PC-3 (cell line): Measurements from ENCODE around the gene BBLN. TPM values are rescaled to one million over a fixed set of nuclear protein-coding genes. Genes with fewer than 3 reads are reported as not detected.

ENCODE experiments used
- ATAC-seq: fragments of 200-7000 bp; cut with Tn5 transposase; 2 replicates; pipeline ENCODE4 v1.9.1; 2020; ENCODE audit warnings: mild to moderate bottlenecking, moderate library complexity
- BruUV-seq: library from RNA; stranded (reverse); fragments of 400-500 nt; replicated peaks from 2 replicates; lab custom pipeline; 2021; lab: Mats Ljungman, UMichigan
- CTCF ChIA-PET: fragments of 300-600 bp; sonication (Branson Sonifier 250); formaldehyde crosslinking; loops from one replicate; lab custom pipeline; 2022; ENCODE audit warnings: antibody characterized with exemption; lab: Charles Lee
- POLR2A ChIA-PET: fragments of 300-600 bp; sonication (Branson Sonifier 250); formaldehyde crosslinking; loops from one replicate; lab custom pipeline; 2022; ENCODE audit warnings: antibody characterized with exemption; ENCODE audit not compliant: unreplicated experiment; lab: Charles Lee
- DNase-seq: peaks from one replicate; pipeline ENCODE4 v3.0.0-alpha.2; 2015
- H2AFZ ChIP-seq: fragments of 300-600 bp; sonication (generic); 2 replicates; pipeline ENCODE4 v1.6.0; 2016; ENCODE audit warnings: antibody characterized with exemption, low read length
- H3F3A ChIP-seq: fragments of 300-600 bp; sonication (generic); one replicate; pipeline ENCODE4 v1.6.0; 2017; ENCODE audit warnings: antibody characterized with exemption, low read length, control low read depth, mild to moderate bottlenecking; ENCODE audit not compliant: unreplicated experiment
- H3K27ac ChIP-seq: fragments of 300-600 bp; sonication (generic); 2 replicates; pipeline ENCODE4 v1.5.1; 2016; ENCODE audit warnings: mild to moderate bottlenecking, low read length
- H3K27me3 ChIP-seq: fragments of 300-600 bp; sonication (generic); 2 replicates; pipeline ENCODE4 v1.6.1; 2016; ENCODE audit warnings: low read length, mixed read lengths
- H3K36me3 ChIP-seq: fragments of 300-600 bp; sonication (generic); 2 replicates; pipeline ENCODE4 v1.6.1; 2016; ENCODE audit warnings: low read depth, mixed run types, low read length, mixed read lengths
- H3K4me1 ChIP-seq: fragments of 300-600 bp; sonication (generic); 2 replicates; pipeline ENCODE4 v1.5.1; 2016; ENCODE audit warnings: low read length; ENCODE audit not compliant: insufficient read depth
- H3K4me2 ChIP-seq: fragments of 300-600 bp; sonication (generic); 2 replicates; pipeline ENCODE4 v1.6.0; 2016; ENCODE audit warnings: low read length
- H3K4me3 ChIP-seq: fragments of 300-600 bp; sonication (generic); 2 replicates; pipeline ENCODE4 v1.5.1; 2016; ENCODE audit warnings: mild to moderate bottlenecking, low read length, mixed read lengths
- H3K79me2 ChIP-seq: fragments of 300-600 bp; sonication (generic); 2 replicates; pipeline ENCODE4 v1.6.1; 2017; ENCODE audit warnings: low read length, mixed read lengths
- H3K9ac ChIP-seq: fragments of 300-600 bp; sonication (generic); 2 replicates; pipeline ENCODE4 v1.6.0; 2016; ENCODE audit warnings: mild to moderate bottlenecking, low read length
- H3K9me2 ChIP-seq: fragments of 300-600 bp; sonication (generic); replicated peaks from 2 replicates; pipeline ENCODE4 v1.6.1; 2016; ENCODE audit warnings: mixed run types, low read length, mixed read lengths
- H3K9me3 ChIP-seq: fragments of 300-600 bp; sonication (generic); 2 replicates; pipeline ENCODE4 v1.6.1; 2016; ENCODE audit warnings: low read length, mixed read lengths
- H4K20me1 ChIP-seq: fragments of 300-600 bp; sonication (generic); 2 replicates; pipeline ENCODE4 v1.6.1; 2016; ENCODE audit warnings: low read length, mixed read lengths
- EZH2 ChIP-seq: fragments of 300-600 bp; sonication (generic); IDR thresholded peaks from one replicate; pipeline ENCODE4 v1.6.1; 2017; ENCODE audit warnings: antibody characterized with exemption, mild to moderate bottlenecking, low read length; ENCODE audit not compliant: unreplicated experiment
- EZH2phosphoT487 ChIP-seq: fragments of 300-600 bp; sonication (generic); IDR thresholded peaks from 2 replicates; pipeline ENCODE4 v1.6.1; 2018; ENCODE audit warnings: mild to moderate bottlenecking, antibody characterized with exemption, low read length, borderline replicate concordance
- intact Hi-C: fragments of 100-400 bp; cut with micrococcal nuclease; formaldehyde crosslinking; loops from 2 replicates; pipeline ENCODE4 v1.9.0; 2023
- total RNA-seq: library from RNA; depleted of rRNA; stranded (reverse); fragments of >200 nt; gene quantifications from 2 replicates; pipeline ENCODE4 v1.2.3, GENCODE V29; 2014
- TF ChIP-seq, protein P1 (sequence below): fragments of 300-600 bp; sonication (generic); conservative IDR thresholded peaks from 2 replicates; pipeline ENCODE4 v1.5.1; 2017; ENCODE audit warnings: antibody characterized with exemption, low read depth, mild to moderate bottlenecking, low read length

BBLN gene
- total RNA-seq, 1 experiment from 2014 or later, result 158 TPM

DNA sequence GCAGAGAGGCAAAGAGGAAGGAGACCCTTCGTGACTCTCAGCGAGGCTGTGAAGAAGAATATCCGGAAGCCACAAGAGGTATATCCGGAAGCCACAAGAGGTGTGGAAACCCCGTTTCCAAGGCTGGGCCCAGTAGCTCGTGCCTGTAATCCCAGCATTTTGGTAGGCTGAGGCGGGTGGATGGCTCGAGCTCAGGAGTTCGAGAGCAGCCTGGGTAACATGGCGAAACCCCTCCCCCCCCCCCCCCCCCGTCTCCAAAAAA is 612 bp upstream of the BBLN start:
- peak overlapping the region; percentile 63 for H3K4me3 ChIP-seq
- POLR2A ChIA-PET, result interaction anchor here (0.6 kb wide), 2 partner anchors 31 to 518 kb away, joined by 3 to 4 read pairs; no protein-coding TSS in a partner anchor
- H3K36me3 ChIP-seq, result peaks cover 4% of the 10 kb centered on the region; the same call in 1 of the 2 replicates
- TF ChIP-seq, protein P1, sequence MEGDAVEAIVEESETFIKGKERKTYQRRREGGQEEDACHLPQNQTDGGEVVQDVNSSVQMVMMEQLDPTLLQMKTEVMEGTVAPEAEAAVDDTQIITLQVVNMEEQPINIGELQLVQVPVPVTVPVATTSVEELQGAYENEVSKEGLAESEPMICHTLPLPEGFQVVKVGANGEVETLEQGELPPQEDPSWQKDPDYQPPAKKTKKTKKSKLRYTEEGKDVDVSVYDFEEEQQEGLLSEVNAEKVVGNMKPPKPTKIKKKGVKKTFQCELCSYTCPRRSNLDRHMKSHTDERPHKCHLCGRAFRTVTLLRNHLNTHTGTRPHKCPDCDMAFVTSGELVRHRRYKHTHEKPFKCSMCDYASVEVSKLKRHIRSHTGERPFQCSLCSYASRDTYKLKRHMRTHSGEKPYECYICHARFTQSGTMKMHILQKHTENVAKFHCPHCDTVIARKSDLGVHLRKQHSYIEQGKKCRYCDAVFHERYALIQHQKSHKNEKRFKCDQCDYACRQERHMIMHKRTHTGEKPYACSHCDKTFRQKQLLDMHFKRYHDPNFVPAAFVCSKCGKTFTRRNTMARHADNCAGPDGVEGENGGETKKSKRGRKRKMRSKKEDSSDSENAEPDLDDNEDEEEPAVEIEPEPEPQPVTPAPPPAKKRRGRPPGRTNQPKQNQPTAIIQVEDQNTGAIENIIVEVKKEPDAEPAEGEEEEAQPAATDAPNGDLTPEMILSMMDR, result no peak
- TF ChIP-seq EZH2phosphoT487, result no peak
- no peak for TF ChIP-seq EZH2
- CTCF ChIA-PET, result no interaction called here
- peak overlapping the region; percentile 60 for H3K9ac ChIP-seq
- no peaks in the 10 kb centered on the region for H3F3A ChIP-seq
- H3K4me2 ChIP-seq, result peak overlapping the region; percentile 87
- no peak for DNase-seq
- peak overlapping the region; percentile 76 for H2AFZ ChIP-seq
- no peaks in the 10 kb centered on the region for H4K20me1 ChIP-seq
- no peak for ATAC-seq
- peaks cover 22% of the 10 kb centered on the region for H3K79me2 ChIP-seq
- H3K27ac ChIP-seq, result peak overlapping the region; percentile 63
- no peaks in the 10 kb centered on the region for H3K27me3 ChIP-seq
- H3K9me3 ChIP-seq, result no peaks in the 10 kb centered on the region
- intact Hi-C loops, result no loop called here
- no peaks in the 10 kb centered on the region for H3K9me2 ChIP-seq
- TSS peak; percentile 96 for BruUV-seq
- peaks cover 19% of the 10 kb centered on the region for H3K4me1 ChIP-seq

DNA sequence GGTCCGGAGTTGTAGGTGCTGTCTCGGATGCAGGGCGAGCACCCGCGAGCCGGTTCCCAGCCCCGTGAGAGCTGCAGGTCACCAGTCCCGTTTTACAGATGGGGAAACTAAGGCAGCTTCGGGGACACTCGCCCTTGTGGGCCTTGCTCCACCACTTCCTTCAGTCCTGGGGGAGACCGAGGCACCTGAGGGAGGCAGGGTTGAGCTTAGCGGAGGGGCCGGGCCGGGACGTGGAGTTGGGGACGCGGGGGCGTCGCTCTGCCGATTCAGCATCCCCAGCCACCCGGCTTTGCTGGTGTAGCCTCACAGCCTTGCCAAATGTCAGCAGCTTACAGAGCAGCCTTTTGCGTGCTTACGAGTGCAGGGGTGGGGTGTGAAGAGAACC is 530 bp downstream of the BBLN start:
- peak overlapping the region; percentile 75 for H3K9ac ChIP-seq
- TF ChIP-seq EZH2 (no peak), EZH2phosphoT487 (no peak)
- TF ChIP-seq, protein P1, result no peak
- ChIA-PET CTCF (interaction anchor here (0.6 kb wide), 1 partner anchor 94 kb away, joined by 4 read pairs; no protein-coding TSS in a partner anchor), POLR2A (interaction anchor here (0.5 to 0.7 kb wide), 3 partner anchors 32 to 220 kb away, joined by 3 to 7 read pairs (median 4); no protein-coding TSS in a partner anchor)
- intact Hi-C loops, result loop anchor here (5.0 kb wide), 1 partner anchor 33 kb away; the partner anchor contains the start of gene PTGES2
- H3K27ac ChIP-seq, result no peak overlapping the region
- H2AFZ ChIP-seq, result peak overlapping the region; percentile 76; the same call in 1 of the 2 replicates
- H3K4me1 ChIP-seq, result peaks cover 19% of the 10 kb centered on the region
- peak overlapping the region; percentile 85 for H3K4me2 ChIP-seq
- H3K36me3 ChIP-seq, result peaks cover 4% of the 10 kb centered on the region; the same call in 1 of the 2 replicates
- no peaks in the 10 kb centered on the region for H3K27me3 ChIP-seq
- peak; percentile 9; the same call in 1 of the 2 replicates for ATAC-seq
- no peaks in the 10 kb centered on the region for H3F3A ChIP-seq
- no peak for DNase-seq
- H4K20me1 ChIP-seq, result no peaks in the 10 kb centered on the region
- H3K4me3 ChIP-seq, result peak overlapping the region; percentile 77
- no peaks in the 10 kb centered on the region for H3K9me3 ChIP-seq
- no peaks in the 10 kb centered on the region for H3K9me2 ChIP-seq
- H3K79me2 ChIP-seq, result peaks cover 22% of the 10 kb centered on the region
- BruUV-seq, result TSS peak; percentile 59
